RPMI8226 (cell line): ENCODE results near the gene ZFP90.
"Not testable (repeated sequence)": the region's sequence is repeated elsewhere in the genome, so short reads cannot be mapped to it uniquely, and the experiment has no call there.

Experiments used
- DNase-seq: peaks from one replicate; pipeline ENCODE4 v3.0.0-alpha.2; 2015

The ZFP90 gene

GRCh38 chr16:68519225-68519745 is 19.8 kb upstream of the ZFP90 start:
- no peak for DNase-seq

GRCh38 chr16:68520649-68521086 is 18.4 kb upstream of the ZFP90 start:
- DNase-seq = peak; percentile 98

GRCh38 chr16:68524069-68524820 is 14.8 kb upstream of the ZFP90 start:
- no peak for DNase-seq

- no peak for DNase-seq
Observed at GRCh38 chr16:68526143-68526781, 12.8 kb upstream of the ZFP90 start.

GRCh38 chr16:68526782-68527145 is 12.3 kb upstream of the ZFP90 start:
- no peak for DNase-seq

- DNase-seq = no peak
Observed at GRCh38 chr16:68528233-68528632, 10.9 kb upstream of the ZFP90 start.

- DNase-seq = peak; percentile 93
Observed at GRCh38 chr16:68528686-68529379, 10.3 kb upstream of the ZFP90 start.

GRCh38 chr16:68529608-68529930 is 9.5 kb upstream of the ZFP90 start:
- no peak for DNase-seq

GRCh38 chr16:68529931-68530701 is 9.0 kb upstream of the ZFP90 start:
- peak; percentile 90 for DNase-seq

GRCh38 chr16:68533937-68534336 is 5.2 kb upstream of the ZFP90 start:
- no peak for DNase-seq

GRCh38 chr16:68535331-68535730 is 3.8 kb upstream of the ZFP90 start:
- DNase-seq = no peak

- no peak for DNase-seq
Observed at GRCh38 chr16:68539711-68540239, 684 bp downstream of the ZFP90 start.

- DNase-seq = no peak
Observed at GRCh38 chr16:68548947-68549346, 9.9 kb downstream of the ZFP90 start.

GRCh38 chr16:68553186-68553585 is 14.1 kb downstream of the ZFP90 start:
- no peak for DNase-seq

- not testable (repeated sequence) for DNase-seq
Observed at GRCh38 chr16:68560341-68560740, 21.2 kb downstream of the ZFP90 start.

- DNase-seq = no peak
Observed at GRCh38 chr16:68563631-68564381, 24.7 kb downstream of the ZFP90 start.

GRCh38 chr16:68564382-68564985 is 25.4 kb downstream of the ZFP90 start:
- no peak for DNase-seq

GRCh38 chr16:68574479-68574878 is 35.4 kb downstream of the ZFP90 start:
- no peak for DNase-seq

- DNase-seq = no peak
Observed at GRCh38 chr16:68575082-68575481, 36.0 kb downstream of the ZFP90 start.

GRCh38 chr16:68577352-68577853 is 38.3 kb downstream of the ZFP90 start:
- no peak for DNase-seq
